ENCODE results near the gene CRK.
"Not testable (repeated sequence)": the region's sequence is repeated elsewhere in the genome, so short reads cannot be mapped to it uniquely, and the experiment has no call there.

CRK gene

DNA sequence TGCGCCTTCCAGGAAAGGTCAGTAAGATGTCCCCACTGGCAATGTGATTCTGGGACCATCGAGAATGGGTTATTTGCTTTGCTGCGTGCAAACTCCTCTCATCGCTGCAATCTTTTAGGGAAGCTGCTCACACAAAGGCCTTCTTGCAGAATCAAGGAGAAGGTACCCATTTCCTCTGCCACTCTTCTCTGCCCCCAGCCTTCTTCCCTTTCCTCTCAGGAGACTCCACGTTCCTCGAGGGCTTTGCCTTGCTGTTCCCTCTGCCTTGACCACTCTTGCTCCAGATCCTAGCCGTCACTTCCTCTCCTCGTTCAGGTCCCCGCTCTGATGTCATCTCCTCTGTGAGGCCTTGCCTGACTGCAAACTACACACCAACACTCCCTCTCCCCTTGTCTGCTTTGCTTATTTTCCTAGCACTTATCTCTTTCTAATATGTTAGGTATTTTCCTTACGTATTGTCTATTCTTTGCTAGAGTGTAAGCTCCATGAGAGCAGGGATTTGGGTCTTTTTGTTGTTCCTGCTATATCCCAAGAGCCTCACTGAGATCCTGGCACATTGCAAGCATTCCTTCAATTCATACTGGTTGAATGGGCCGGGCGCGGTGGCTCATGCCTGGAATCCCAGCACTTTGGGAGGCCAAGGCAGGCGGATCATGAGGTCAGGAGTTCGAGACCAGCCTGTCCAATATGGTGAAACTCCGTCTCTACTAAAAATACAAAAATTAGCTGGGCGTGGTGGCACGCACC is 5.3 kb upstream of the CRK start:
- no peak for ATAC-seq
- no peak for TF ChIP-seq ZNF70 (CRISPR knock-in tag; IDR thresholded peaks at IDR 0.05)

GRCh38 chr17:1460233-1460632 is 4.2 kb upstream of the CRK start:
- TF ChIP-seq OSR1 (CRISPR knock-in tag; IDR thresholded peaks at IDR 0.05) (no peak), CSDC2 (CRISPR knock-in tag; IDR thresholded peaks at IDR 0.05) (no peak), ISL1 (CRISPR knock-in tag; IDR thresholded peaks at IDR 0.05) (no peak), ESRRG (CRISPR knock-in tag; IDR thresholded peaks at IDR 0.05) (no peak)
- no peak; the same call in 2 of the 3 replicates for ATAC-seq

DNA sequence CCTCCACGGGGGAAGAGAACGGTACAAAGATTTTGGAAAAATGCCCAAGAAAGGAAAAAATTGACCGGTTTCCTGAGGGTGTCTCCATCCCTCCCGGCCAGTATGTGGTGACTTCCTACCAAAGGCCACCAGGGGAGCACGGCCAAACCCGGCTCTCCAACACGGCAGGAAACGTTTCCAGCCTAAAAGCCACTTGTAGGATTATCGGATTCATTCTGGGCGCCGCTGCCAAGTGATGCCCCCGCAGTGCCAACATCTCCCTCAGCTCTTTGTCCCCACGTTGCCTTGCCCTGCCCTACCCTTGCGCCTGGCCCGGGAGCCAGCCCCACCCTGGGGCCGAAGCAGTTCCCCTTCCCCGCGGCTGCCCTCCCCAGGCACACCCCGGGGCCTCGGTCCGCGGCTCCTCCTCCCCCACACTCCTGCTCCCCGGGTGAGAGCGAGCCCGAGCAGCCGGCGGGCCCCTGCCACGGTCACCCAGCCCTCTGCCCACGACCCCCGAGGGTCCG is 688 bp downstream of the CRK start:
- TF ChIP-seq GLIS3 (CRISPR knock-in tag; IDR thresholded peaks at IDR 0.05) (0 out of 2 replicates have a peak, but pooled peaks have one; percentile 22), ZNF8 (CRISPR knock-in tag; IDR thresholded peaks at IDR 0.05) (no peak)
- ATAC-seq = peak; percentile 73

- TF ChIP-seq RARB (CRISPR knock-in tag; IDR thresholded peaks at IDR 0.05) = no peak
- TF ChIP-seq, protein P1, sequence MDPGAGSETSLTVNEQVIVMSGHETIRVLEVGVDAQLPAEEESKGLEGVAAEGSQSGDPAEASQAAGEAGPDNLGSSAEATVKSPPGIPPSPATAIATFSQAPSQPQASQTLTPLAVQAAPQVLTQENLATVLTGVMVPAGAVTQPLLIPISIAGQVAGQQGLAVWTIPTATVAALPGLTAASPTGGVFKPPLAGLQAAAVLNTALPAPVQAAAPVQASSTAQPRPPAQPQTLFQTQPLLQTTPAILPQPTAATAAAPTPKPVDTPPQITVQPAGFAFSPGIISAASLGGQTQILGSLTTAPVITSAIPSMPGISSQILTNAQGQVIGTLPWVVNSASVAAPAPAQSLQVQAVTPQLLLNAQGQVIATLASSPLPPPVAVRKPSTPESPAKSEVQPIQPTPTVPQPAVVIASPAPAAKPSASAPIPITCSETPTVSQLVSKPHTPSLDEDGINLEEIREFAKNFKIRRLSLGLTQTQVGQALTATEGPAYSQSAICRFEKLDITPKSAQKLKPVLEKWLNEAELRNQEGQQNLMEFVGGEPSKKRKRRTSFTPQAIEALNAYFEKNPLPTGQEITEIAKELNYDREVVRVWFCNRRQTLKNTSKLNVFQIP (CRISPR knock-in tag; IDR thresholded peaks at IDR 0.05; ENCODE audit: borderline replicate concordance, low read depth) = no peak
- TF ChIP-seq SNAI2 (CRISPR knock-in tag; IDR thresholded peaks at IDR 0.05) = no peak
- no peak for TF ChIP-seq ESRRG (CRISPR knock-in tag; IDR thresholded peaks at IDR 0.05)
- no peak for TF ChIP-seq ZNF8 (CRISPR knock-in tag; IDR thresholded peaks at IDR 0.05)
- TF ChIP-seq ZFP3 (CRISPR knock-in tag; IDR thresholded peaks at IDR 0.05) = no peak
- TF ChIP-seq ZC3H10 (CRISPR knock-in tag; IDR thresholded peaks at IDR 0.05) = no peak
- TF ChIP-seq, protein P2, sequence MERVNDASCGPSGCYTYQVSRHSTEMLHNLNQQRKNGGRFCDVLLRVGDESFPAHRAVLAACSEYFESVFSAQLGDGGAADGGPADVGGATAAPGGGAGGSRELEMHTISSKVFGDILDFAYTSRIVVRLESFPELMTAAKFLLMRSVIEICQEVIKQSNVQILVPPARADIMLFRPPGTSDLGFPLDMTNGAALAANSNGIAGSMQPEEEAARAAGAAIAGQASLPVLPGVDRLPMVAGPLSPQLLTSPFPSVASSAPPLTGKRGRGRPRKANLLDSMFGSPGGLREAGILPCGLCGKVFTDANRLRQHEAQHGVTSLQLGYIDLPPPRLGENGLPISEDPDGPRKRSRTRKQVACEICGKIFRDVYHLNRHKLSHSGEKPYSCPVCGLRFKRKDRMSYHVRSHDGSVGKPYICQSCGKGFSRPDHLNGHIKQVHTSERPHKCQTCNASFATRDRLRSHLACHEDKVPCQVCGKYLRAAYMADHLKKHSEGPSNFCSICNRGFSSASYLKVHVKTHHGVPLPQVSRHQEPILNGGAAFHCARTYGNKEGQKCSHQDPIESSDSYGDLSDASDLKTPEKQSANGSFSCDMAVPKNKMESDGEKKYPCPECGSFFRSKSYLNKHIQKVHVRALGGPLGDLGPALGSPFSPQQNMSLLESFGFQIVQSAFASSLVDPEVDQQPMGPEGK (CRISPR knock-in tag; IDR thresholded peaks at IDR 0.05; ENCODE audit: borderline replicate concordance) = no peak
- TF ChIP-seq GLIS3 (CRISPR knock-in tag; IDR thresholded peaks at IDR 0.05) = no peak
- no peak for TF ChIP-seq TOX (CRISPR knock-in tag; IDR thresholded peaks at IDR 0.05; ENCODE audit: borderline replicate concordance)
- TF ChIP-seq CSDC2 (CRISPR knock-in tag; IDR thresholded peaks at IDR 0.05) = no peak
- no peak for TF ChIP-seq PPARA (CRISPR knock-in tag; IDR thresholded peaks at IDR 0.05; ENCODE audit: borderline replicate concordance)
- ATAC-seq = no peak
Observed at GRCh38 chr17:1454541-1454940, 1.5 kb downstream of the CRK start.

DNA sequence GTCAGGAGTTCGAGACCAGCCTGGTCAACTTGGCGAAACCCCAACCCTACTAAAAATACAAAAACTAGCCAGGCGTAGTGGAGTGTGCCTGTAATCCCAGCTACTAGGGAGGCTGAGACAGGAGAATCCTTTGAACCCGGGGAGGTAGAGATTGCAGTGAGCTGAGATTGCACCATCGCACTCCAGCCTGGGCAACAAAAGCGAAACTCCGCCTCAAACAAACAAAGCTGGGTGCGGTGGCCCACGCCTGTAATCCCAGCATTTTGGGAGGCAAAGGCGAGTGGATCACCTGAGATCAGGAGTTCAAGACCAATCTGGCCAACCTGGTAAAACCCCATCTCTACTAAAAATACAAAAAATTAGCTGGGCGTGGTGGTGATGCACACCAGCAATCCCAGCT is 2.3 kb downstream of the CRK start:
- ATAC-seq = not testable (repeated sequence)

GRCh38 chr17:1452836-1453235 is 3.2 kb downstream of the CRK start:
- no peak for TF ChIP-seq TCF4 (CRISPR knock-in tag; IDR thresholded peaks at IDR 0.05; ENCODE audit: borderline replicate concordance)
- TF ChIP-seq ISL1 (CRISPR knock-in tag; IDR thresholded peaks at IDR 0.05) = no peak
- TF ChIP-seq CSDC2 (CRISPR knock-in tag; IDR thresholded peaks at IDR 0.05) = no peak
- no peak for TF ChIP-seq ZNF8 (CRISPR knock-in tag; IDR thresholded peaks at IDR 0.05)
- TF ChIP-seq, protein P2 (CRISPR knock-in tag; IDR thresholded peaks at IDR 0.05; ENCODE audit: borderline replicate concordance) = no peak
- no peak for TF ChIP-seq ESRRG (CRISPR knock-in tag; IDR thresholded peaks at IDR 0.05)
- no peak for TF ChIP-seq ZNF70 (CRISPR knock-in tag; IDR thresholded peaks at IDR 0.05)
- no peak for TF ChIP-seq TSHZ2 (CRISPR knock-in tag; IDR thresholded peaks at IDR 0.05)
- no peak for TF ChIP-seq OSR1 (CRISPR knock-in tag; IDR thresholded peaks at IDR 0.05)
- no peak for TF ChIP-seq ZC3H10 (CRISPR knock-in tag; IDR thresholded peaks at IDR 0.05)
- TF ChIP-seq TOX (CRISPR knock-in tag; IDR thresholded peaks at IDR 0.05; ENCODE audit: borderline replicate concordance) = no peak
- ATAC-seq = no peak

- ATAC-seq = not testable (repeated sequence)
Observed at GRCh38 chr17:1450261-1450660, 5.8 kb downstream of the CRK start.

Data from SK-N-SH treated with all-trans-retinoic acid at 6 μM for 48 hours (cell line).